ENCODE measurements around the gene LY6G5C.
A peak's percentile ranks its signal among the peaks of the same experiment; 100 is the strongest.

The LY6G5C gene

GRCh38 chr6:31661262-31662123 lies 19.4 kb downstream of the LY6G5C start:
- DNase-seq, result no peak

DNA sequence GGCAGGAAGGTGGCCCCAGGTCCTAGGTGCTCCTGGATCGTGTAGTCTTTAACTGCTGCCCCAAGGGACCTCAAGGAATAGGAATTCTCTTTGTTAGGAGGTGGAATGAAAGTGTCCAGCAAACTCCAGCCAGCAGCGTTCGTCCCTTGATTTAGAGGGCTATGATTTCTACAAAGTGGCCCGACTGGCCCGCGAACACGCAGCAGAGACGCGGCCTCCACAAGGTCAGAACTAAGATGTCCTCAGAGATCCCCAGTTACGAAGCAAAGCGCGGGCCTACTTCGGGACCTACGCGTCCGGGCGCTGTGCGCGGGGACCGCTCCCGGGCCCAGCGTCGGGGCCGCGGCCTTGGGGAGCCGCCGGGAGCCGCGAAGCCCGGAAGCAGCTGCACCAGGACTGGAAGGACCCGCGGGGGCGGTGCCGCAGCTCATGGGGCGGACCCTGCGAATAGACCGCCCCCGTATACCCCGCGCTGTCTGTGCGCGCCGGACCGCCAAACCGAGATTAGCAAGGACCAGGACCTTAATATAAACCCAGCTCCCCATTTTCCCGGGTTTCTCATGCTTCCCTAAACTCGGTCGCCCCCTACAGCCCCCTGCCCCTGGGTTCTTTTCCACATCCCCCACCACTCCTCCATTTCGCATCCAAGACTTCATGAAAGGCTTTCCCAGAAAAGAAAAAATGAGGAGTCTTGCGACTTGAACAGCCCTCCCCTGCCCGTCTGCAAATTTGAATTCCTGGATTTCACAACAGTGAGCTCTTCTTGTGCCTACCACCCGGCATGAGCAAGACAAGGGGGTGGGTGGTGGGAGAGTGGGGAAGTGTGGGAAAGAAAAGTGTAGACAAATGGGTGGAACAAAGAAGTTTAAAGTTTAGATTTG lies 20.2 kb downstream of the LY6G5C start, which contains the start of gene C6orf47:
Gene C6orf47, minus strand, starts transcription at position 398 of the 881 bp plus-strand sequence. CDS start 831 bp downstream, outside the sequence.
- DNase-seq, result peak; percentile 84

GRCh38 chr6:31659649-31660380 lies 21.1 kb downstream of the LY6G5C start:
- DNase-seq, result no peak

GRCh38 chr6:31658983-31659648 lies 21.8 kb downstream of the LY6G5C start:
- no peak for DNase-seq

- DNase-seq, result no peak
These were observed 22.6 kb downstream of the LY6G5C start for GRCh38 chr6:31658158-31658688.

DNA sequence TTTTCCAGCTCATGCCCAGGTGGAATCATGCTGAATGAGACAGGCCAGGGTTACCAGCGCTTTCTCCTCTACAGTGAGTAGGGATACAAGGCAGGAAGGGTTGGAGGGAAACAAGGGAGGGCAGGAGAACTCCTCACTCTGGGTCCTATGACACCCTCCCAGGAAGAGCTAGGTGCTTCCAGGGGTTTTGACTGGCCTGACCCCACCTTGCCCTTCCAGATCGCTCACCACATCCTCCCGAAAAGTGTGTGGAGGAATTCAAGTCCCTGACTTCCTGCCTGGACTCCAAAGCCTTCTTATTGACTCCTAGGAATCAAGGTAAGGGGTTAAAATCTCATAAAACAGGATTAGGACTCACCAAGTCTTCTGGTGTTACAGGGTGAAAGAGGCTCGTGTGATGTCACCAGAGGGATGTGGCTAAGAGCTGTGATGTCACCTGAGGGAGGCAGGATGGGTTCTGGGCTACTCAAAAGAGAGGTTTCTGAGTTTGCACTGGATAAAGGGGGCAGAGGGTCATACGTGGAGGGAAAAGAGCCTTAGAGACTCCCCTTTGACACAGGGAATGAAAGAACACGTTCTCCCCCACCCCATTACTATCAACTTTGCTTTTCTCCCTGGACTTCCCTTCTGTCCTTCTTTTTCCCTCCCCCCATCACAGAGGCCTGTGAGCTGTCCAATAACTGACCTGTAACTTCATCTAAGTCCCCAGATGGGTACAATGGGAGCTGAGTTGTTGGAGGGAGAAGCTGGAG lies 23.3 kb downstream of the LY6G5C start:
- no peak for DNase-seq

DNA sequence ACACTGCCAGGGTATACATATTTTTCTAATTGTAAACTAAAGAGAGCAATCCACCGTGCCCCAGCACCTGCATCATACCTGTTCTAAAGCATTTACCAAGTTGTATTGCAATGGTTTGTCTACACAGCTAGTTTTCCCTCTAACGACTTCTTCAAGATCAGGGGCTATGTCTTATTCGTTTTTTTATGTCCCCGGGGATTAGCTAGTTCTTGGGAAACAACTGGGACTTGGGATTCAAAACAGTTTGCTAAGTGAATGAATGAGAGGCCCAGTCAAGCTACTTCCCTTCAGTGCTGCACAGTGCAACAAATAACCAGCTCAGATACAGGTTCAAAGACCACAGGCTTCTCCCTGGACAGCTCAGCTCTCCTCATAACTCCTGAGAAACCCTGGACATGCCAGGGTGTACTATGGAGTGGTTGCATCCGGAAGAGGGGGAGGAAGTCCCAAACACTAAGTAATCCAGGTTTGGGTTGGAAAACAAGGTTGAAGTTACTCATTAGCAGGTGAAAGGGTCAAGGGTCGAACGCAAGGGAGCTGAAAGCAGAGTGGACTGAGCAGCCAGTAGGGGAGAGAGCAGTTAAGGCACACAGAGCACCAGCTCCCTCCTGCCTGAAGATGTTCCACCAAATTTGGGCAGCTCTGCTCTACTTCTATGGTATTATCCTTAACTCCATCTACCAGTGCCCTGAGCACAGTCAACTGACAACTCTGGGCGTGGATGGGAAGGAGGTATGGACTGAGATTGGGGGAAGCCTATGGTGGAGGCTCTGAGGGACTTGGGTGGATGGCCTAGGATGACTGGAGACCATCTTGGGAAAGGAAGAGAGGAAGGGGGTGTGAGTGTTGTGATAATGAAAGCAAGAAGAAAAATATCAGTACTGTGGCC lies 25.3 kb downstream of the LY6G5C start, which contains the start of gene APOM:
Gene APOM, plus strand, starts transcription at position 546 of the 889 bp plus-strand sequence. Its CDS starts 73 bp downstream, at position 619.
- DNase-seq, result no peak

DNA sequence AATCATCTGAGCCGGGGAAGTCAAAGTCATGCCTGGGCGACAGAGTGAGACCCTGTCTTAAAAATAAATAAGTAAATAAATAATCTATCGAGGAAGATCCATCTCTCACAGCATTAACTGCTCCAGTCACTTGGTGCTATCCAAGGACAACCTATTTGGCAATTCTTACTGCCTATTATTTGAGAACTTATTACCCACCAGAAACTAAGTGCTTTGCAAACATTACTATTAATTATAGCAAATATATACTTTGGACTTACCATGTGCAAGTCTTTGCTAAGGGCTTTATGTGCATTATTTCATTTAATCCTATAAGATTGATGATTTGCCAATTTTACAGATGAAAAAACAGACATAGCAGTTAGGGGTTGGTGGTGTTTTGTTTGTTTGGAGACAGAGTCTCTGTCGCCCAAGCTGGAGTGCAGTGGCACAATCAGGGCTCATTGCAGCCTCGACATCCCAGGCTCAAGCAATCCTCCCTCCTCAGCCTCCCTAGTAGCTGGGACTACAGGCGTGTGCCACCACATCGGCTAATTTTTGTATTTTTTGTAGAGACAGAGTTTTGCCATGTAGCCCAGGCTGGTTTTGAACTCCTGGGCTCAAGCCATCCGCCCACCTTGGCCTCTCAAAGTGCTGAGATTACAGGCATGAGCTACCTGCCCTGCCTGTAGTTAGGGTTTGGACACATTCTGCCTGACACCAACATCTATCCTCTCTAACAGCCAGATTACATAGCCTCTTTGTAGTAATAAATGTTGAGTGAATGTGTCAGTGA lies 26.1 kb downstream of the LY6G5C start:
- no peak for DNase-seq

DNA sequence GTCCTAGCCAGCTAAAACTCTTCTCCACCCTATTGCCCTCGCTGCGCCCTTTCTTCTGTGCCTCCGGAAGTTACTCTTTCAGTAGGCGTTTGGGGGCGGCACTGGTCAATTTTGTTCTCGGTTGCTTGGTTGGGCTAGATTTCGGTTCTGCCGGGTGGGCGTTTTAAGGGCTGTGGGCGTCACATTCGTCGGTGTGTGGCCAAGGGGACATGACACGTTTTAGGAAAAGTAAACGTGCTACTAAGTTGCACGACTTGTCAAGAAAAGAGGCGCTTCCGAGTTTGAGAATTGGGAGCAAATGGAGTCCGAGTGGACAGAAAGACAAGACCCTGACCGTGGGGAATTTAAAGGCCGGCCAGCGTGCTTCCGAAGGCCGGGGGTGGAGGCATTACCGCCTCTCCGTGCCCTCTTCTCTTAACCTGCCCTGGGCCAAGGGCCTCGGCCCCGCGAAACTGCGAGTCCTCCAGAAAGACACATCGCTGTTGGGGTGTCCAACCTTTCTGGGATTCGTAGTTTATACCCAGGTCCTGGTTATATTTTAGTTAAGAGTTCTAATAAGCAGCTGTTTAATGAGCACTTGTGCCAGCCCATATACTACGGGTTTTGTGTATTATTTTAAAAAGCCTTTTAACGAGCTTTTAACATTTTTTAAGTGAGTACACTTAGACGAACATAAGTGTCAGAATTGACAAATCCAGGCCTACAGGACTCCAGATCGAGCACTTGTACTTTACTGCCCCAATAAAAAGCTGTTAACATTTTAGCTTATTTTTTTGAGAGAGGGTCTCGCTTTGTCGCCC lies 27.7 kb downstream of the LY6G5C start:
- peak; percentile 96 for DNase-seq

DNA sequence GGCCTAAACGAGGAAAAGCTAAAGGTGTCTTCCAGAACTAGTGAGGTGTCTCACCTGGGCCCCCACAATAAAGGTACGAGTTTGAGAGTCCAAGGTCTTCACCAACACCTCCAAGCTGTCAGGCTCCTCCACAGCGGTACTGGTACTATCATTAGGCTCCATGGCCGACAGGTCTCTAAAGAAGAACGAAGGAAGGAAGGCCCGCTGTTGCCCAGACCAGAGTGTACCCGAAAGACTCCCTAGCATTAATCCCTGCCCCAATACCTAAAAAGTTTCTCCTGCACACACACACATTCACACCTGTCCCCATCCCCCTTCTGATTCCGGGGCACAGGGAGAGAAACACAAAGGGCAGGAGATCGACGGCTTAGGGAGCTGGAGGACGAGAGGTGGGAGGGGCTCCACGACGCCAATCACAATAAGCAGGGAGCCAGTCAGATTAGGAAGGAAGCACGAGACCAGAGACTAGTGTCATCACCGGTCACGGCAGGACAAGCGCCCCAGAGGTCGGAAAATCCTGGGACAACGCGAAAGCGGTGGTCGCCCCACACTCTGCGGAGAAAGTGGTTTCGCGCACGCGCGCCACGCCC lies 29.2 kb downstream of the LY6G5C start:
- DNase-seq, result peak; percentile 79

- DNase-seq, result no peak
These were observed 35.5 kb downstream of the LY6G5C start for GRCh38 chr6:31645325-31645724.

DNA sequence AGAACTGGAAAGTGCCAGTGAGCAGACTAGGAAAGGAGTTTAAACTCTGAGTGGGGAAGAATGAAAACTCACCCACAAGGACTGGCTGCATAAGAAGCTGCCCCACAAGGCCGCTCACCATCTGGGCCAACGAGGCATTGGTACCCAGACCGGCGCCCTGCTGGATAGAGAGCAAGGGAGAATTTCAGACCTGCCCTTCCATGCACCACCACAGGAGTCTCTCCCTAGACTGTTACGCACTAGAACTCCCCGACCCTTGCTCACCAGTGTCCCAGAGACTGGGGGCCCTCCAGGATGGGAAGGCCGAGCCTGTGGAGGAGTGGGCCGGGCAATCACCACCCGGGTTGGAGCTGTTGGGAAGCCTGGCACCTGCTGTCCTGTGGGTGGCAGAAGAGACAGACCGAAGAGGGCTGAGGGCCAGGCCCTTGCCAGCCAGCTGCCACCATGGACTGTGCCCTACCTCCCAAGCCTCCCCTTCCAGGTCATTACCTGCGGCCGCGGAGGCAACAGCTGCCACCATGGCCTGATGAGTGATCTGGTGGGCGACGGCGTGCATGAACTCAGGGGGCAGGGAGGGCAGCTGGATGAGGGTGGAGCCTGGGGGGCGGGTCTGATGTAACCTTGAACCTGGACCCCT lies 36.9 kb downstream of the LY6G5C start:
- no peak for DNase-seq

- DNase-seq, result no peak
These were observed 37.9 kb downstream of the LY6G5C start for GRCh38 chr6:31642798-31643570.

DNA sequence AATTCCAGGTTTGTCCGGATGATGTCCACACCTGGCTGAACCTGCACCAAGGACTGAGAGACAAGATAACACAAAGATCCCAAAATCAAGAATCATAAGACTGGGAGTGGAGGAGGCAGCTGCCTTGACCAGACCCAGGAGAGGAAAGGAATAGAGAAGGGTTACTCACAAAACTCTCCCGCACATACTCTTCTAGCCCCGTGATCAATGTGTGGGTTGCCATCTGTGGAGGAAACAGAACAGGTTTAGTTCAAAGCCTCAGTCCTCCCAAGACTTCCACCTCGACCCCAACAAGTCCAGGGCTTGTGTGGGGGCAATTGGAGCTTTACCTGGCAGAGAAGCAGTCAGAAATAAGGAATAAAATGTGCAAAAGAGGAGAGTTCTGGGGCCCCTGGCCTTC lies 39.5 kb downstream of the LY6G5C start:
- no peak for DNase-seq

GRCh38 chr6:31640612-31641011 lies 40.3 kb downstream of the LY6G5C start:
- no peak for DNase-seq

GRCh38 chr6:31639449-31639861 lies 41.4 kb downstream of the LY6G5C start:
- no peak for DNase-seq

- no peak for DNase-seq
These were observed 41.8 kb downstream of the LY6G5C start for GRCh38 chr6:31639043-31639442.

Data from NCI-H345 (cell line).